OCI-LY7 (cell line): Measurements from ENCODE around the gene C2.
"Not testable (repeated sequence)": the region's sequence is repeated elsewhere in the genome, so short reads cannot be mapped to it uniquely, and the experiment has no call there.

Experiments used
- EZH2phosphoT487 ChIP-seq: fragments of 200-600 bp; sonication (generic); IDR thresholded peaks from 2 replicates; pipeline ENCODE4 v1.6.1; 2018; ENCODE audit warnings: low read depth, borderline replicate concordance, mild to moderate bottlenecking, mixed run types, antibody characterized with exemption, low read length, moderate library complexity, mixed read lengths
- TF ChIP-seq, protein P1 (sequence below): fragments of 200-600 bp; sonication (generic); conservative IDR thresholded peaks from 2 replicates; pipeline ENCODE4 v1.5.1; 2014; ENCODE audit warnings: mild to moderate bottlenecking, antibody characterized with exemption, low read length, moderate library complexity, mixed read lengths

DNA sequence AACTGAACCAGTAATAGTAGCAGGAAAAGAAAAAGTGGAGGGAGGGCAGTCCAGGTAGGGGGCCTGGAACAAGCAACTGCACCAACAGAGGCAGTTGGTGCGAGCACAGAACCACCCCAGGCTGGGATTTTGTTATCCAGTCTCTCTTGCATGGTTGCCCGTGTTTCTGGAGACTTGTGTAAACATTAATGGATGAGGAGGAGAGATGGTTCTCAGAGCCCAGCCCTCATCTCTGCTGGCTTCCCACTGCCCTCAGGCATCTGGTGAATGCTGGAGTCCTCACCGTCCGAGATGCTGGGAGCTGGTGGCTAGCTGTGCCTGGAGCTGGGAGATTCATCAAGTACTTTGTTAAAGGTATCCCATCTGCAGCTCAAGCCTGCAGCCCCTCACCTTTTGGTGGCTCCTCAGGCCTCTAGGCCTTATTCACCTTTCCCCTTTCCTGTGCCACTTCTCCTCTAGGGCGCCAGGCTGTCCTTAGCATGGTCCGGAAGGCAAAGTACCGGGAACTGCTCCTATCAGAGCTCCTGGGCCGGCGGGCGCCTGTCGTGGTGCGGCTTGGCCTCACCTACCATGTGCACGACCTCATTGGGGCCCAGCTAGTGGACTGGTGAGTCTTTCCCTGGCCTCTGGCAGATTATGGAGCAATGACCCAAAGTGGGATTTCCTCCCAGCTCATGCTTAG is 52.8 kb downstream of the C2 start:
- TF ChIP-seq EZH2phosphoT487 = not testable (repeated sequence)
- TF ChIP-seq, protein P1, sequence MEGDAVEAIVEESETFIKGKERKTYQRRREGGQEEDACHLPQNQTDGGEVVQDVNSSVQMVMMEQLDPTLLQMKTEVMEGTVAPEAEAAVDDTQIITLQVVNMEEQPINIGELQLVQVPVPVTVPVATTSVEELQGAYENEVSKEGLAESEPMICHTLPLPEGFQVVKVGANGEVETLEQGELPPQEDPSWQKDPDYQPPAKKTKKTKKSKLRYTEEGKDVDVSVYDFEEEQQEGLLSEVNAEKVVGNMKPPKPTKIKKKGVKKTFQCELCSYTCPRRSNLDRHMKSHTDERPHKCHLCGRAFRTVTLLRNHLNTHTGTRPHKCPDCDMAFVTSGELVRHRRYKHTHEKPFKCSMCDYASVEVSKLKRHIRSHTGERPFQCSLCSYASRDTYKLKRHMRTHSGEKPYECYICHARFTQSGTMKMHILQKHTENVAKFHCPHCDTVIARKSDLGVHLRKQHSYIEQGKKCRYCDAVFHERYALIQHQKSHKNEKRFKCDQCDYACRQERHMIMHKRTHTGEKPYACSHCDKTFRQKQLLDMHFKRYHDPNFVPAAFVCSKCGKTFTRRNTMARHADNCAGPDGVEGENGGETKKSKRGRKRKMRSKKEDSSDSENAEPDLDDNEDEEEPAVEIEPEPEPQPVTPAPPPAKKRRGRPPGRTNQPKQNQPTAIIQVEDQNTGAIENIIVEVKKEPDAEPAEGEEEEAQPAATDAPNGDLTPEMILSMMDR = not testable (repeated sequence)
